ENCODE data around the gene FIGN. TPM values are rescaled to one million over a fixed set of nuclear protein-coding genes. Genes with fewer than 3 reads are reported as not detected.

Gene FIGN
- total RNA-seq, 1 donor from 2014 or later, result 13.5 TPM

GRCh38 chr2:163641986-163642385 lies 93.8 kb downstream of the FIGN start:
- DNase-seq (no peak), ATAC-seq (ENCODE audit: poor library complexity) (no peak)
- intact Hi-C loops (cut with DNase I), result no loop called here

DNA sequence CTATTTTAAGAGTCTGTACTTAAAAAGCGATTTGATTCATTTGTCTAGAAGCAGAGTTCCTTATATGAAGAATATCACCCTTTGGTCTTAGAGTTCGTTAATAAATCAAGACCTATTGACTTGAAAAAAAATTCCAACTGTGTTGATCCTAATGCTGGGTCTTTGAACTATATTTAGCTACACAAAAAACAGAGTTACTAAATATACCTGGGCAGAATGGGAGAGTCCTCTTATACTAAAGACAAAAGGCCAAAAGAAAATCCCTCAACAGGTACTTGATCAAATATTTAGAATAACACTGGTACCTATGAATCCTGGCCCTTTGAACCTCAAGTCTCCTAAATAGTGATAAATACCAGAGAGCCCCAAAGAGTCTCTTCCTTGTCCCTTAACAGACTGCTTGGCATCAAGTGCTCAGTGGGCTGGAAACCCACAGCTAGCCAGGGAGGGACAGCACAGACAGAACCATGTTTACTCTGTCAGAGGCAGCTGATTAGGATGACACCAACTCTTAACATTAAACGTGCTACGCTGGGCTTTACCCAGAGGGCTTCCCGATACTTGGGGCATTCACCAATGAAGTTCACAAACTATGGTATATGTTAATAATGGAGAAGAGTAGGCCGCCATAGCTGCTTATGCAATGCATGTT lies 95.1 kb downstream of the FIGN start:
- intact Hi-C loops (cut with DNase I), result no loop called here
- no peak for DNase-seq
- ATAC-seq (ENCODE audit: poor library complexity), result peak; percentile 43

- intact Hi-C loops (cut with DNase I), result no loop called here
- ATAC-seq (ENCODE audit: poor library complexity) (peak; percentile 11), DNase-seq (no peak)
Measured at GRCh38 chr2:163637871-163638270, 97.9 kb downstream of the FIGN start.

- no peak for ATAC-seq (ENCODE audit: poor library complexity)
- intact Hi-C loops (cut with DNase I), result no loop called here
Measured at GRCh38 chr2:163633291-163633690, 102.5 kb downstream of the FIGN start.

GRCh38 chr2:163630836-163631235 lies 105.0 kb downstream of the FIGN start:
- intact Hi-C loops (cut with DNase I), result no loop called here
- DNase-seq (no peak), ATAC-seq (ENCODE audit: poor library complexity) (no peak)

More at GRCh38 chr2:163633291-163633690, 102.5 kb downstream of the FIGN start:
- no peak for DNase-seq

- DNase-seq (no peak), ATAC-seq (ENCODE audit: poor library complexity) (peak; percentile 89)
- intact Hi-C loops (cut with DNase I), result no loop called here
Measured at GRCh38 chr2:163626639-163627109, 109.1 kb downstream of the FIGN start.

- intact Hi-C loops (cut with DNase I), result no loop called here
- DNase-seq (no peak), ATAC-seq (ENCODE audit: poor library complexity) (no peak)
Measured at GRCh38 chr2:163626208-163626607, 109.6 kb downstream of the FIGN start.

DNA sequence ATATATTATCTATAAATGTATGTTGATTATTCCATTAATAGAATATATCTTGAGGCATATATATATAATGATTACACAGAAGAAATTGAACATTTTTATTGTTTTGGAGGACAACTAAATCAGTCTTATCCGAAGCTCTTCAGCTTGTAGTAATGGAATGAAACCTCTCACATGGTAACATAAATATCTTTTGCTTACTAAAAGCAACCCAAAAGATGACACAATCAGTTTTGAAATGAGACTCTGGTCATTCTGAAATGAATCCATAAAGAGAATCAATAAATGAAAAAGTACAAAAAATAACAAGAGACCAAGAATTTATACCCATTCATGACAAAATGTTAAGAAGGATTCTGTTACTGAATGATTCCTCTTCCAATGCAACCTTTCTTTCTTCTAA lies 110.2 kb downstream of the FIGN start:
- ATAC-seq (ENCODE audit: poor library complexity) (no peak), DNase-seq (no peak)
- intact Hi-C loops (cut with DNase I), result no loop called here

DNA sequence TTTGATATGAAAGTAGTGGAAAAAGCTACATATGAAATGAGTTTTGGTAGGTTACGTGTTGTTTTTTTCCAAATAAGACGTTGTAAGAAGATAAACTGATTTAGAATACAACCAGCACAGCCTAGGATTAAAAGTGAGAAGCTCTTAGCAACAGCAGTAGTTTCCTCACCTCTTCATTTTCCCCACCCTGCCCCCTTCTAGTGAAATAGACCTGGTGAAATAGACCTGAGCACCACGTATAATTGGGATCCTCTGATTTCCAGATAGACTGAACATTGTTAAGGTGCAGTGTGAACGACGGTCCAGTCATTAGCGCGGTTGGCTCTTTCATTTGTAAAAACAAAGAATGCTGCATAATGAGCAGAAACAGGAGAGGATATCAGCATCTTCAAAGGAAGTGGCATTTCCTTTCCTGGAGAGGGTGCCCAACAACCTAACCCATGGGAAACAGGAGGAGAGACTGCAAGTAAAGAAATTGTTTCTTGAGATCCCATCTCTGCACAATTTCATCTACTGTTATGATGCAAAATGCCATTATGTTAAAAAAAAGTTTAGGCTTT lies 114.3 kb downstream of the FIGN start:
- DNase-seq, result no peak
- intact Hi-C loops (cut with DNase I), result no loop called here

GRCh38 chr2:163617517-163617916 lies 118.3 kb downstream of the FIGN start:
- ATAC-seq (ENCODE audit: poor library complexity), result no peak
- intact Hi-C loops (cut with DNase I), result no loop called here
- DNase-seq, result no peak

More for the DNA sequence above, 114.3 kb downstream of the FIGN start:
- no peak for ATAC-seq (ENCODE audit: poor library complexity)

GRCh38 chr2:163613266-163613731 lies 122.5 kb downstream of the FIGN start:
- intact Hi-C loops (cut with DNase I), result no loop called here
- DNase-seq (no peak), ATAC-seq (ENCODE audit: poor library complexity) (no peak)

- ATAC-seq (ENCODE audit: poor library complexity), result no peak
- intact Hi-C loops (cut with DNase I), result no loop called here
- no peak for DNase-seq
Measured at GRCh38 chr2:163612332-163612731, 123.5 kb downstream of the FIGN start.

GRCh38 chr2:163611557-163611906 lies 124.3 kb downstream of the FIGN start:
- ATAC-seq (ENCODE audit: poor library complexity) (no peak), DNase-seq (no peak)
- intact Hi-C loops (cut with DNase I), result no loop called here

GRCh38 chr2:163610817-163611556 lies 124.8 kb downstream of the FIGN start:
- intact Hi-C loops (cut with DNase I), result no loop called here
- DNase-seq, result no peak
- no peak for ATAC-seq (ENCODE audit: poor library complexity)

- intact Hi-C loops (cut with DNase I), result loop anchor here (10.0 kb wide), 1 partner anchor 127 kb away; the partner anchor contains the start of gene FIGN
- ATAC-seq (ENCODE audit: poor library complexity), result peak; percentile 55
- DNase-seq, result no peak
Measured at GRCh38 chr2:163607630-163608029, 128.2 kb downstream of the FIGN start.

GRCh38 chr2:163606878-163607277 lies 128.9 kb downstream of the FIGN start:
- intact Hi-C loops (cut with DNase I), result loop anchor here (10.0 kb wide), 1 partner anchor 128 kb away; the partner anchor contains the start of gene FIGN
- ATAC-seq (ENCODE audit: poor library complexity) (no peak), DNase-seq (no peak)

DNA sequence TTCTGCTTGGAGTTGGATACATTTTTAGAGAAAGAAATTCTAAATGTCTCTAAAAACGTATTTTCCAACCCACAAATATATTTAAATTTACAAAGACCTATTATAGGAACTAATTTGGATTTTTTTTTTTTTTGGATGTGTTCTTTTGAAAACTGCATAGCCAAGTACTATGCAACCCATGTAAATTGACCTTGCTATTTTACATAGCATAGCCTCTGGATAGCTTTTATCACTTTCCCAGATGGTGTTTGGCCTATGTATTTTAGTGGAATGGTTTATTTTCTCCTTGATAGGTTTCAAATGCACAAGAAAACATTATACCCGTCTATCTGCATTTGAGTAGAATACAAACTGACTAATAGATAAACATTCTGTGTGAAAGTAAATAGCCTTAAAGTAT lies 130.0 kb downstream of the FIGN start:
- intact Hi-C loops (cut with DNase I), result loop anchor here (10.0 kb wide), 1 partner anchor 129 kb away; the partner anchor contains the start of gene FIGN
- no peak for ATAC-seq (ENCODE audit: poor library complexity)
- no peak for DNase-seq

- ATAC-seq (ENCODE audit: poor library complexity) (no peak), DNase-seq (no peak)
- intact Hi-C loops (cut with DNase I), result loop anchor here (10.0 kb wide), 1 partner anchor 130 kb away; the partner anchor contains the start of gene FIGN
Measured at GRCh38 chr2:163604941-163605555, 130.8 kb downstream of the FIGN start.

- ATAC-seq (ENCODE audit: poor library complexity) (peak; percentile 94), DNase-seq (no peak)
- intact Hi-C loops (cut with DNase I), result loop anchor here (10.0 kb wide), 1 partner anchor 133 kb away; the partner anchor contains the start of gene FIGN
Measured at GRCh38 chr2:163602196-163602595, 133.6 kb downstream of the FIGN start.

Measured in Right ventricle myocardium superior (tissue), 1 donor.